Prostate gland (tissue), 2 donors: ENCODE data around the gene JAK1. TPM values are rescaled to one million over a fixed set of nuclear protein-coding genes. Genes with fewer than 3 reads are reported as not detected.

Experiments used
- DNase-seq: peaks from one replicate; pipeline ENCODE4 v3.0.0-alpha.2; 2019; ENCODE audit warnings: low spot score
- H3K27ac ChIP-seq, 2 donors: fragments of 200-600 bp; sonication (generic); 2 replicates each; pipeline ENCODE4 v1.5.1; 2017 to 2019
- H3K27me3 ChIP-seq: fragments of 200-600 bp; sonication (generic); replicated peaks from 2 replicates; pipeline ENCODE4 v1.5.1; 2019; ENCODE audit not compliant: insufficient read depth
- H3K36me3 ChIP-seq, 2 donors: fragments of 200-600 bp; sonication (generic); 1 replicate in 1 of 2; 2 replicates in 1 of 2; pipeline versions ENCODE4 v1.5.1 to v1.8.1; 2017 to 2019
- H3K4me1 ChIP-seq: fragments of 200-600 bp; sonication (generic); replicated peaks from 2 replicates; pipeline ENCODE4 v1.5.1; 2019
- H3K4me3 ChIP-seq, 2 donors: fragments of 200-600 bp; sonication (generic); 2 replicates each; pipeline ENCODE4 v1.5.1; 2017 to 2019
- H3K9me3 ChIP-seq: fragments of 200-600 bp; sonication (generic); 2 replicates; pipeline ENCODE4 v1.5.1; 2017
- CTCF ChIP-seq, 4 experiments: fragments of 200-600 bp in 2 of 4; fragments of 450-650 bp in 2 of 4; sonication (generic) in 2 of 4; IDR thresholded peaks; 1 replicate in 3 of 4; 2 replicates in 1 of 4; pipeline ENCODE4 v1.5.1; 2016 to 2019; ENCODE audit warnings: antibody characterized with exemption in 4 of 4, mild to moderate bottlenecking in 2 of 4, moderate library complexity in 2 of 4
- POLR2A ChIP-seq: fragments of 450-650 bp; IDR thresholded peaks from one replicate; pipeline ENCODE4 v1.6.1; 2016; ENCODE audit warnings: antibody characterized with exemption, mild to moderate bottlenecking
- POLR2AphosphoS5 ChIP-seq: sonication (generic); formaldehyde crosslinking; IDR thresholded peaks from one replicate; pipeline ENCODE4 v1.6.1; 2017; ENCODE audit warnings: antibody characterized with exemption
- WGBS: methylation state at CpG from one replicate; pipeline ENCODE4 v1.1.5; 2018; 5-methylcytosine and 5-hydroxymethylcytosine counted together
- intact Hi-C: fragments of 100-400 bp; cut with DNase I; formaldehyde crosslinking; loops from one replicate; pipeline ENCODE4 v1.14.2; 2022
- total RNA-seq, 2 donors: library from RNA; depleted of rRNA; stranded (reverse); fragments of >200 nt; gene quantifications; one replicate each; pipeline ENCODE4 v1.1.0, GENCODE V29; 2016

Gene JAK1
- total RNA-seq, 2 donors from 2014 or later: 66.3 to 115 TPM

GRCh38 chr1:64845831-64846425, 120.4 kb downstream of the JAK1 start:
- Histone ChIP-seq H3K27ac (no peak overlapping the region), H3K9me3 (no peaks in the 10 kb centered on the region), H3K27me3 (no peaks in the 10 kb centered on the region), H3K4me1 (no peaks in the 10 kb centered on the region), H3K36me3 (no peaks in the 10 kb centered on the region), H3K4me3 (no peak overlapping the region)
- intact Hi-C loops: no loop called here
- WGBS: 95% methylated on average over 13 of the region's 13 CpGs
- DNase-seq: no peak
- TF ChIP-seq POLR2A (no peak), POLR2AphosphoS5 (no peak), CTCF (IDR thresholded peaks at IDR 0.05) (no peak)

- H3K4me3 ChIP-seq: no peak overlapping the region
- intact Hi-C loops: no loop called here
- H3K27ac ChIP-seq: no peak overlapping the region
- no peaks in the 10 kb centered on the region for H3K9me3 ChIP-seq
- 91% methylated on average over 7 of the region's 7 CpGs for WGBS
- no peak for TF ChIP-seq POLR2A
- no peak for TF ChIP-seq CTCF (IDR thresholded peaks at IDR 0.05)
- TF ChIP-seq POLR2AphosphoS5: no peak
- no peak for DNase-seq
- H3K4me1 ChIP-seq: no peaks in the 10 kb centered on the region
- no peaks in the 10 kb centered on the region for H3K27me3 ChIP-seq
- H3K36me3 ChIP-seq: no peaks in the 10 kb centered on the region
Observed at GRCh38 chr1:64844609-64845008, 121.7 kb downstream of the JAK1 start.

DNA sequence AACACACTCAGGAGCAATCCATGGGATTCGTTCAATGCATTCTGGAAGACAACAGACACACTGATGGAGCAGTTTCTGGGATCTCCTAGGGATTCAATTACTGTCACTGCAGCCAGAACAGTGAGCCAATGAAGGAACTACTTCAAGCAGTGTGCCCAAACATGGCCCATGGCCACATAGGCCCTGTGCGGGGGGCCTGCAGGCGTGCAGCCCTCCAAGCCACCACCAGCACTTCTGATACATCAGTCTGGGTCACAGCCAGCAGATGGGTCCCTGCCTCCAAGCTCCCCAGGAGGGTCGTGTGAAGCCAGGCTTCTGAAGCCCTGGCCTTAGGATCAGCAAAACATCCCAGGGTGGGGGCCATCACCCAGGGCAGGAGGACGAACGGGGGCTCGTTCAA, 122.2 kb downstream of the JAK1 start:
- H3K9me3 ChIP-seq: no peaks in the 10 kb centered on the region
- DNase-seq: no peak
- WGBS: 93% methylated on average over 7 of the region's 7 CpGs
- H3K27me3 ChIP-seq: no peaks in the 10 kb centered on the region
- no peak overlapping the region for H3K27ac ChIP-seq
- TF ChIP-seq POLR2AphosphoS5: no peak
- no peak for TF ChIP-seq POLR2A
- TF ChIP-seq CTCF (IDR thresholded peaks at IDR 0.05): no peak
- H3K36me3 ChIP-seq: no peaks in the 10 kb centered on the region
- H3K4me1 ChIP-seq: no peaks in the 10 kb centered on the region
- intact Hi-C loops: no loop called here
- H3K4me3 ChIP-seq: no peak overlapping the region

DNA sequence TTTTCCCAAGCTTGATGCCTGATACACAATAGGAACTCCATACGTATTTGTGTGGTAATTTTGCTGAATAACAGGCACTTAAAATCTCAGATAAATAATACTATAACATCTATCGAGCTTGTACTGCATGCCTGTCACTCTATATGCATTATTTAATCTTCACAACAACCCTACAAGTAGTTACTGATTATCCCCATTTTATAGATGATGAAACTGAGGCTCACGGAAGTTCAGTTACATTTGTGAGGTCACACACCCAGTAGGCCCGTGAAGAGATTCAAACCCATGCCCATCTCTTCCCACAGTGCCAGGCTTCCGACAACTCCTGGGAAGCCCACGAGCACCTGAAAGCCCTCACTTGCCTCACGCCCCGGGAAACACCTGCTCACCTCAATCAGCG, 122.7 kb downstream of the JAK1 start:
- Histone ChIP-seq H3K4me3 (no peak overlapping the region), H3K4me1 (no peaks in the 10 kb centered on the region), H3K9me3 (no peaks in the 10 kb centered on the region), H3K36me3 (no peaks in the 10 kb centered on the region), H3K27me3 (no peaks in the 10 kb centered on the region), H3K27ac (no peak overlapping the region)
- DNase-seq: no peak
- TF ChIP-seq POLR2A (no peak), POLR2AphosphoS5 (no peak), CTCF (IDR thresholded peaks at IDR 0.05) (no peak)
- 98% methylated on average over 9 of the region's 9 CpGs for WGBS
- intact Hi-C loops: no loop called here

DNA sequence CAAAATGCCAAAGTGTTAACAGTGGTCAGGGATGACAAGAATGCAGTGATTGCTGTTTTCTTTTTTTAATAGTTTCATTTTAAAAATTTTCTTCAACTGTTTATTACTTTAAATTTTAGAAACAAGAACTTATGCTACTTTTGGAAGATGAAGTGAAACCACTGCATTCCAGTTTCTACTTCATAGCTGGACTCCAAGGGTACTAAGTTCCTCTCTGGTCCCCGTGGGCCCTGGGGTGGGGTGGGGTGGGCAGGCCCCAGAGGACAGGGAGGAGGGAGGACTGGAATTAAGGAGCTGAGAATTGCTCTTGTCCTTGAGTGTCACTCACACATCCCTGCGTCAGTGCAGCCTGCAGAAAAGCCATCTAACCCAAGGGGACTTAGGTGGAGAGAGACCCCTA, 124.1 kb downstream of the JAK1 start:
- Histone ChIP-seq H3K4me3 (no peak overlapping the region), H3K9me3 (no peaks in the 10 kb centered on the region), H3K27me3 (no peaks in the 10 kb centered on the region), H3K27ac (no peak overlapping the region), H3K36me3 (peaks cover 0 to 7% of the 10 kb centered on the region in 2 donors), H3K4me1 (no peaks in the 10 kb centered on the region)
- WGBS: 58% methylated on average over 2 of the region's 2 CpGs
- DNase-seq: no peak
- TF ChIP-seq POLR2AphosphoS5 (no peak), POLR2A (no peak), CTCF (IDR thresholded peaks at IDR 0.05) (no peak)
- intact Hi-C loops: no loop called here
